AG09309 (cell line): Measurements from ENCODE around the gene TNS4.

Experiments
- DNase-seq: peaks from one replicate; pipeline ENCODE4 v3.0.0-alpha.2; 2010; ENCODE audit warnings: low read depth
- H3K4me3 ChIP-seq: 2 replicates; pipeline ENCODE4 v1.5.1; 2011; ENCODE audit warnings: mild to moderate bottlenecking, low read depth, low read length, moderate library complexity; ENCODE audit not compliant: control insufficient read depth
- CTCF ChIP-seq: IDR thresholded peaks from 2 replicates; pipeline ENCODE4 v1.5.1; 2011; ENCODE audit warnings: mild to moderate bottlenecking, low read depth, low read length, inconsistent platforms; ENCODE audit not compliant: insufficient read depth, control insufficient read depth; ENCODE audit errors: missing control alignments

Gene TNS4

DNA sequence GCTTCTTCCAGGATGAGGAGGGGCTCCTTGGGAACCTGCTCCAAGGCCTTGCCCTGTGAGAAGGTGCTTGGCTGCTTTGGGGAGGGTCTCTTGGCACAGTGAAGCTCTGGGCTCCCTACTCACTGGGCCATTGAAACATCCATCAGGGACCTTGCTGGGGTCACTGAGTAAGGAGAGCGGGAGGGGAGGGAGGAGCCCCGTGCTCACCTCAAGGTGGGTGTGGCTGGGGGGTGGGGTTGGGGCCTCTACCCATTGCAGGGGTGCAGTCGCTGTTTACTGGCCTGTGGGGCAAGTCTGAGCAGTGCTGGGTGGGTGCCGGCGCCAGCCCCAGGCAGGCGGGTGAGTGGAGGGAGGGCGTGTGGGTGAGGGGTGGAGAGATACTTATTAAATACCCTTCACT lies 9.9 kb downstream of the TNS4 start:
- no peak for DNase-seq
- no peak for TF ChIP-seq CTCF
- no peak overlapping the region for H3K4me3 ChIP-seq

DNA sequence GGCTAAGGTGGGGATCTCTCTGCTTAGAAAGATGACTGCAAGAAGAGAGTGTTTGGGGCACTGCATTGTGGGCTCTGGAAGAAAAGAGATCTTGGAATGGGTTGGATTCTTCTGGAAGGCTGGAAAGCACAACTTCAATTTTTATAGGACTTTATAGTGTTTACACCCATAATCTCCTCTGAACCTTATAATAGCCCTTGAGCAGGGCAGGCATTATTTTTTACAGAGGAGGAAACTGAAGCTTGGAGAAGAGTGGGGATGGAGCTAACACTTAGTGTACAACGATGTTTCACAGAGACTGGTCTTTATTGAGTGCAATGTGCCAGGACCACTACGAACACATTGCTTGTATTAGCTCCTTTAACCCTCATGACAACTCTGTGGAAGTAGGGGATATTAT lies 10.4 kb downstream of the TNS4 start:
- no peak for DNase-seq
- H3K4me3 ChIP-seq = no peak overlapping the region
- TF ChIP-seq CTCF = no peak

DNA sequence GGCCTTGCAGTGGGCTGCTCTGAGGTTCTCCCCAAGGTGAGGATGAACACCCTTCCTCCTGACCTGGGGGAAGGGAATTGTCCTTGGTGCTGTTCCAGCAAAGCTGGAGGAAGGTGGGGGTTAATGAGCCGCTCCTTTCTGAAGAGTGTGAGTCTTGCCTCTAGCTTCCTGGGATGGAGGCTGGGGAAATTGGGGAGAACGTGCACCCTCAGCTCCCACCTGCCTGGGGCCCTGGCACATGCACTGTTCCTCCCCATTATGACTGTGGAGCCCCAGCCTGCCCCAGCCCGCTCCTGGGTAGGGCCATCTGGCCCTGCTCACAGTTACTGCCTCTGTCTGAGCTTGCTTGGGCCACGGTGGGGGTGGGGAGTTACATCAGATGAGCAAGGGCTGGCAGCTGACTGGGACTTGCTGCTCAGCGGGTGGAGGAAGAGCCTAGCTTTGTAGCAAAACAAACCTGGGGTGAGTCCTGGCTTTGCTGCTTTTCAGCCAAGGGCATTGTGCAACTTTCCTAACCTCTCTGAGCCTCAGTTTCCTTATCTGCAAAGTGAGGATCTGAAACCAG lies 11.1 kb downstream of the TNS4 start:
- DNase-seq = peak; percentile 63
- no peak overlapping the region for H3K4me3 ChIP-seq
- no peak for TF ChIP-seq CTCF

DNA sequence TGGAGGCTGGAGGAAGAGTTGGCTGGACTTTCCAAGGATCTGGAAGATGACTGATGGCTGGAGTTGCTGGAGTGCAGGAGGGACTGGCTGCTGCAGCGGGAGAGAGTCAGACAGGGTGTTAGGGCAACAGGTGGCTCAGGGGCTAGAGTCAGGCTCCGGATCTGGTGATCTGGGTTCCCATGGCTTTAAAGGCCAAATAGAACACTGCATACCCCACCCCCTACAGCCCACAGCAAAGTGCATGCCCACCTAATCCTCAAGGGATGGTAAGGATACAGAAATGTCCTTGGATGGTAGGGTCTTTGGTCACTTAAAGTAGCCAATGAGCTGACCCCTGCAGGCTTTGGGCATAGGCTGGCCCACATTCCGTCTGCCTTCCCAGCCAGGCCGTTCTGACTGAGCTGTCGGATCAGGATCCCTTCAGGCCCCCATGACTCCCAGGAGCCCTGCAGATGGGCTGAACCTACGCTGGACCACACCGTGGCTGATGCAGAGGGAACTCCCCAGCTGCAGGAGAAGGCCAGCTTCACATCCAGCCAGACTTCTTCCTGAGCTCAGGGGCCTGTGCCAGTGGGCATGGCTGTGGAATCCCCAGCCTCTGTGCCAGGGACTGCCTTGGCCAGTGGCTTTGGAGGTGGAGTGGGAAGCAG lies 13.9 kb downstream of the TNS4 start:
- TF ChIP-seq CTCF = no peak
- no peak for DNase-seq
- H3K4me3 ChIP-seq = no peak overlapping the region

GRCh38 chr17:40486522-40487370 lies 14.7 kb downstream of the TNS4 start:
- DNase-seq = peak; percentile 74
- H3K4me3 ChIP-seq = no peak overlapping the region; the same call in 1 of the 2 replicates

More at GRCh38 chr17:40486522-40487370, 14.7 kb downstream of the TNS4 start:
- no peak for TF ChIP-seq CTCF
